Measurements from ENCODE around the gene SAMD10. TPM values are rescaled to one million over a fixed set of nuclear protein-coding genes. Genes with fewer than 3 reads are reported as not detected.
A peak's percentile ranks its signal among the peaks of the same experiment; 100 is the strongest.

SAMD10 gene
- polyA plus RNA-seq, 1 of the 3 experiments (the other 2 are of a cell fraction): 11.6 TPM

DNA sequence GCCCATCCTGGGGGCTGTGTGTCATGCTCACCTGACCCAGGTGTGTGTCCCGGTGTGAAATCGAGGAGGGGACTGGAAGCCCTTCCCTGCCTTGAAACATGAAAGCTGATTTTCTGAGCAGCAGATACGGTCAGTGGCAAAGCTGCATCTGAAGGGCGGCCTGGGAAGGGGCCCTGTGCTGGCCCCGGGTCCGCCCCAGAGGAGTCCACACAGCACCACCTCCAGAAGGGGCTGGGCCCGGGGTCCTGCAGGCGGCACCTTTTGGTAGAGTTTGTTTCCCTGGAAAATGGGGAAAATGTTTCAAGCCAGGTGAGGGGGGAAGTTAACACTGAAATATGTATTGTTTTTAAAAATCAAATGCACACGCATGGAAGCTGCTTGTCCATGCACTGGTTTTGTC lies 44.0 kb downstream of the SAMD10 start (continued):
- TF ChIP-seq, protein P1, sequence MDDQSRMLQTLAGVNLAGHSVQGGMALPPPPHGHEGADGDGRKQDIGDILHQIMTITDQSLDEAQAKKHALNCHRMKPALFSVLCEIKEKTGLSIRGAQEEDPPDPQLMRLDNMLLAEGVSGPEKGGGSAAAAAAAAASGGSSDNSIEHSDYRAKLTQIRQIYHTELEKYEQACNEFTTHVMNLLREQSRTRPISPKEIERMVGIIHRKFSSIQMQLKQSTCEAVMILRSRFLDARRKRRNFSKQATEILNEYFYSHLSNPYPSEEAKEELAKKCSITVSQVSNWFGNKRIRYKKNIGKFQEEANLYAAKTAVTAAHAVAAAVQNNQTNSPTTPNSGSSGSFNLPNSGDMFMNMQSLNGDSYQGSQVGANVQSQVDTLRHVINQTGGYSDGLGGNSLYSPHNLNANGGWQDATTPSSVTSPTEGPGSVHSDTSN (IDR thresholded peaks at IDR 0.05): no peak
- no peak for TF ChIP-seq TAF1 (IDR thresholded peaks at IDR 0.05; ENCODE audit: borderline replicate concordance, low read depth, low read length)

DNA sequence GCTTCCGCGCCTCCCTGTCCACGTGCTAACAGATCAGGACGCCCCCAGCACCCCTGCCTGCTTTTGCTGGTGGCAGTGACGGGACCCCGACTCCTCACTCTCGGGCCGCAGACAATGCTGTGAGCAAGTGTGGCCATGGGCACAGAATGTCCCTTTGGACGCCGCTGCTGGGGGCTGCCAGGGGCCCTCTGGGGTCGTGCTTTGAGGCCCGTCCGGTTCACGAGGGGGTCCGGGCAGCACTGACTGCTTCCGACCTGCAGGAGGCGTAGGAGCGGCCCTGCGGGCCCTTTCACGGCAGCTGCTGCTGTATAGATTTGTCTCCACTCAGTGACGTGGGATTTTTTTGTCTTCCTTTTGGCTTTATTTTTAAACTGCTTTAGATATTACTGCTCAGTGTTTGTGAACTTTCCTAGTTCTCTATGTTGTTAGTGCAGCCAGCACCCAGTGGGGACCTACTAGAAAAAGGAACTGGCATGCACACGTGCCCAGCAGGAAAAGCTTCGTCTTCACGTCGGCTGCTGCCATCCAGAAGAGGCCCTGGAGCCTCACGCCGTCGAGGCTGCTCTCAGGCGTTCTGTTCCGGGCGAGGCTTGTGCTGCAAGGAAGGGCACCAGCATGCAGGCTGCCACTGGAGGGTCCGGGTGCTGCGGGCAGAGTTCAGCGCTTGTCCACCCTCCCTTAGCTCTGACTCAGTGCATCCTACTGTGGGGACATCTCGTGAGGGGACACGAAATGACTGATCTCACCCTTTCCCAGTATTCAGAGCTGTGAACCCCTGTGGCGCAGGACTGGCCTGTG lies 45.0 kb downstream of the SAMD10 start:
- H3K9me3 ChIP-seq: no peaks in the 10 kb centered on the region
- no peak overlapping the region for H2AFZ ChIP-seq (ENCODE audit: low read depth)
- peaks cover 5% of the 10 kb centered on the region; the same call in 1 of the 2 replicates for H3K79me2 ChIP-seq (ENCODE audit: insufficient read depth)
- H3K36me3 ChIP-seq (replicated peaks in 1 of 2; ENCODE audit: control insufficient read depth in 1 of 2, insufficient read depth in 2 of 2, low read length in 1 of 2): peaks cover 4 to 52% of the 10 kb centered on the region in 2 experiments
- H3F3A ChIP-seq (replicated peaks; ENCODE audit: insufficient read depth): no peaks in the 10 kb centered on the region
- DNase-seq: peak; percentile 74
- H3K27ac ChIP-seq (ENCODE audit: low read depth in 2 of 2, low read length in 1 of 2): no peak overlapping the region
- H3K4me2 ChIP-seq: no peak overlapping the region
- H3K9me2 ChIP-seq: no peaks in the 10 kb centered on the region
- ChIA-PET POLR2A (no interaction called here), CTCF (interaction anchor here (1.1 to 1.8 kb wide), 3 partner anchors 11 to 104 kb away, joined by 3 to 6 read pairs (median 3); no protein-coding TSS in a partner anchor)
- no peak overlapping the region for H3K9ac ChIP-seq
- no peak overlapping the region for H3K4me3 ChIP-seq (ENCODE audit: low read depth in 2 of 2, low read length in 1 of 2)
- peaks cover 20% of the 10 kb centered on the region; the same call in 1 of the 2 replicates for H4K20me1 ChIP-seq (ENCODE audit: insufficient read depth)
- TF ChIP-seq, protein P2, sequence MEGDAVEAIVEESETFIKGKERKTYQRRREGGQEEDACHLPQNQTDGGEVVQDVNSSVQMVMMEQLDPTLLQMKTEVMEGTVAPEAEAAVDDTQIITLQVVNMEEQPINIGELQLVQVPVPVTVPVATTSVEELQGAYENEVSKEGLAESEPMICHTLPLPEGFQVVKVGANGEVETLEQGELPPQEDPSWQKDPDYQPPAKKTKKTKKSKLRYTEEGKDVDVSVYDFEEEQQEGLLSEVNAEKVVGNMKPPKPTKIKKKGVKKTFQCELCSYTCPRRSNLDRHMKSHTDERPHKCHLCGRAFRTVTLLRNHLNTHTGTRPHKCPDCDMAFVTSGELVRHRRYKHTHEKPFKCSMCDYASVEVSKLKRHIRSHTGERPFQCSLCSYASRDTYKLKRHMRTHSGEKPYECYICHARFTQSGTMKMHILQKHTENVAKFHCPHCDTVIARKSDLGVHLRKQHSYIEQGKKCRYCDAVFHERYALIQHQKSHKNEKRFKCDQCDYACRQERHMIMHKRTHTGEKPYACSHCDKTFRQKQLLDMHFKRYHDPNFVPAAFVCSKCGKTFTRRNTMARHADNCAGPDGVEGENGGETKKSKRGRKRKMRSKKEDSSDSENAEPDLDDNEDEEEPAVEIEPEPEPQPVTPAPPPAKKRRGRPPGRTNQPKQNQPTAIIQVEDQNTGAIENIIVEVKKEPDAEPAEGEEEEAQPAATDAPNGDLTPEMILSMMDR (IDR thresholded peaks at IDR 0.05): peak; percentile 37
- no peak for TF ChIP-seq NFIC (IDR thresholded peaks at IDR 0.05; ENCODE audit: borderline replicate concordance)
- no peaks in the 10 kb centered on the region for H3K4me1 ChIP-seq (ENCODE audit: control insufficient read depth in 1 of 2, insufficient read depth in 2 of 2, low read depth in 1 of 2, low read length in 1 of 2)
- WGBS (ENCODE audit: low lambda C conversion rate): 94% methylated on average over 23 of the region's 37 CpGs
- no peaks in the 10 kb centered on the region for H3K27me3 ChIP-seq (ENCODE audit: insufficient read depth)

DNA sequence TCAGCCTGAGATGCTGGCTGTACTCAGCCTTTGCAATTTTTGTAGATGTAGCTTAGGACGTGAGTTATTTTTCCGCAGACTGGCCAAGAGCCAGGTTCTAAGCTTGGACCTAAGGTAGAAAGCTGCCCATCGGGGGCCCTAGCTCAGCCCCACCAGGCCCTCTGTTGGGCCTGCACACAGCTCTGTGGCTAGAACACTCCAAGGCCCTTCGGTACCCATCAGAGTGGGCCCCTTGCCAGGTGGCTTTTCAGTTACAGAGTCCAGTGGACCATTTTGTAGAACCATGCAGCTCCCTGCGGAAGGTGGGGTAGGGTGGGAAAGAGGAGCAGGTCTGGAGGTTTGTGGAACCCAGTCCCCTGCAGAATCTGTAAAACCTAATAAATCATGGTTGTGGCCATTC lies 45.8 kb downstream of the SAMD10 start:
- peaks cover 17% of the 10 kb centered on the region; the same call in 1 of the 2 replicates for H4K20me1 ChIP-seq (ENCODE audit: insufficient read depth)
- ChIA-PET CTCF (interaction anchor here (1.0 to 1.5 kb wide), 2 partner anchors 10 to 40 kb away, joined by 3 to 6 read pairs; no protein-coding TSS in a partner anchor), POLR2A (interaction anchor here (0.7 kb wide), 1 partner anchor 28 kb away, joined by 3 read pairs; no protein-coding TSS in a partner anchor)
- H3K4me3 ChIP-seq (ENCODE audit: low read depth in 2 of 2, low read length in 1 of 2): no peak overlapping the region
- H3K9me2 ChIP-seq: no peaks in the 10 kb centered on the region
- H2AFZ ChIP-seq (ENCODE audit: low read depth): no peak overlapping the region
- peaks cover 5% of the 10 kb centered on the region; the same call in 1 of the 2 replicates for H3K79me2 ChIP-seq (ENCODE audit: insufficient read depth)
- DNase-seq: no peak
- no peak overlapping the region for H3K4me2 ChIP-seq
- H3F3A ChIP-seq (replicated peaks; ENCODE audit: insufficient read depth): no peaks in the 10 kb centered on the region
- no peak overlapping the region for H3K27ac ChIP-seq (ENCODE audit: low read depth in 2 of 2, low read length in 1 of 2)
- no peaks in the 10 kb centered on the region for H3K27me3 ChIP-seq (ENCODE audit: insufficient read depth)
- TF ChIP-seq, protein P3, sequence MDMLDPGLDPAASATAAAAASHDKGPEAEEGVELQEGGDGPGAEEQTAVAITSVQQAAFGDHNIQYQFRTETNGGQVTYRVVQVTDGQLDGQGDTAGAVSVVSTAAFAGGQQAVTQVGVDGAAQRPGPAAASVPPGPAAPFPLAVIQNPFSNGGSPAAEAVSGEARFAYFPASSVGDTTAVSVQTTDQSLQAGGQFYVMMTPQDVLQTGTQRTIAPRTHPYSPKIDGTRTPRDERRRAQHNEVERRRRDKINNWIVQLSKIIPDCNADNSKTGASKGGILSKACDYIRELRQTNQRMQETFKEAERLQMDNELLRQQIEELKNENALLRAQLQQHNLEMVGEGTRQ (IDR thresholded peaks at IDR 0.05; ENCODE audit: borderline replicate concordance, low read depth, low read length): no peak
- TF ChIP-seq GATA2 (CRISPR knock-in tag; IDR thresholded peaks at IDR 0.05) (no peak), EZH2phosphoT487 (IDR thresholded peaks at IDR 0.05; ENCODE audit: borderline replicate concordance, low read depth) (no peak), SIN3A (IDR thresholded peaks at IDR 0.05; ENCODE audit: borderline replicate concordance, low read depth, low read length) (no peak), TCF12 (IDR thresholded peaks at IDR 0.05) (no peak)
- TF ChIP-seq, protein P4, sequence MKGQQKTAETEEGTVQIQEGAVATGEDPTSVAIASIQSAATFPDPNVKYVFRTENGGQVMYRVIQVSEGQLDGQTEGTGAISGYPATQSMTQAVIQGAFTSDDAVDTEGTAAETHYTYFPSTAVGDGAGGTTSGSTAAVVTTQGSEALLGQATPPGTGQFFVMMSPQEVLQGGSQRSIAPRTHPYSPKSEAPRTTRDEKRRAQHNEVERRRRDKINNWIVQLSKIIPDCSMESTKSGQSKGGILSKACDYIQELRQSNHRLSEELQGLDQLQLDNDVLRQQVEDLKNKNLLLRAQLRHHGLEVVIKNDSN (IDR thresholded peaks at IDR 0.05; ENCODE audit: borderline replicate concordance, low read depth): no peak
- no peaks in the 10 kb centered on the region for H3K9me3 ChIP-seq
- 89% methylated on average over 3 of the region's 5 CpGs for WGBS (ENCODE audit: low lambda C conversion rate)
- H3K4me1 ChIP-seq (ENCODE audit: control insufficient read depth in 1 of 2, insufficient read depth in 2 of 2, low read depth in 1 of 2, low read length in 1 of 2): no peaks in the 10 kb centered on the region
- H3K36me3 ChIP-seq (replicated peaks in 1 of 2; ENCODE audit: control insufficient read depth in 1 of 2, insufficient read depth in 2 of 2, low read length in 1 of 2): peaks cover 6 to 53% of the 10 kb centered on the region in 2 experiments
- no peak overlapping the region for H3K9ac ChIP-seq
